Measurements from ENCODE around the gene UGT1A4.
"Not testable (repeated sequence)": the region's sequence is repeated elsewhere in the genome, so short reads cannot be mapped to it uniquely, and the experiment has no call there.

The UGT1A4 gene

DNA sequence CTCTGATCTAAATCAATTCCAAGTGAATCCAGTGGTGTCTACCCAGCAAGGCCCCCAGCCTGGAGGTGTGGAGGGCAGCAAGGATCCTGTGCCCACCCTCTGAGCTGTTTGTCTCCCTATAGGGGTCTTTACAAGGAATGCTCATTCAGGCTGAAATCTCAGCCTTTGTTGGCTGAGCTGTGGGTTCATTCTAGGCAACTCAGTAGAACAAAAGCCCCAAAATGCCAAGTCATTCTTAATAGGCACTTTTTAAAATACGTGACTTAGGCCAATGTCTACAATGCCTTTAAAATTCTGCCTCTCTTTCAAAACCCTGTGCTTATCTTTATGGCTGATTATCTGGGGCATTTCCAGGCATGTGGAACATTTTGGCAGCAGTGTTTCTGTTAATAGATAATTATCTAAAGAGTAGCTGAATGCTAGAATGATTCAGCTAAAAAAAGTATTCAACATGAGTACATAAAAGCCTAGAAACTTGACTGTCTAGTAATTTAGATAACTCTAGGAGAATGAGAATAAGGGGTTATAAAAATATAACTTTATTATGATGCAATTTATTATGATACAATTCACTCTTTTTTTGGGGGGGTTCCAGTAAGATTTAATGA lies 18.4 kb upstream of the UGT1A4 start:
- DNase-seq, result no peak

DNA sequence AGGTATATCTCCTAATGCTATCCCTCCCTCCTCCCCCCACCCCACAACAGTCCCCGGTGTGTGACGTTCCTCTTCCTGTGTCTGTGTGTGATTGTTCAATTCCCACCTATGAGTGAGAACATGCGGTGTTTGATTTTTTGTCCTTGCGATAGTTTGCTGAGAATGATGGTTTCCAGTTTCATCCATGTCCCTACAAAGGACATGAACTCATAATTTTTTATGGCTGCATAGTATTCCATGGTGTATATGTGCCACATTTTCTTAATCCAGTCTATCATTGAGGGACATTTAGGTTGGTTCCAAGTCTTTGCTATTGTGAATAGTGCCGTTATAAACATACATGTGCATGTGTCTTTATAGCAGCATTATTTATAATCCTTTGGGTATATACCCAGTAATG lies 17.7 kb upstream of the UGT1A4 start:
- not testable (repeated sequence) for DNase-seq

DNA sequence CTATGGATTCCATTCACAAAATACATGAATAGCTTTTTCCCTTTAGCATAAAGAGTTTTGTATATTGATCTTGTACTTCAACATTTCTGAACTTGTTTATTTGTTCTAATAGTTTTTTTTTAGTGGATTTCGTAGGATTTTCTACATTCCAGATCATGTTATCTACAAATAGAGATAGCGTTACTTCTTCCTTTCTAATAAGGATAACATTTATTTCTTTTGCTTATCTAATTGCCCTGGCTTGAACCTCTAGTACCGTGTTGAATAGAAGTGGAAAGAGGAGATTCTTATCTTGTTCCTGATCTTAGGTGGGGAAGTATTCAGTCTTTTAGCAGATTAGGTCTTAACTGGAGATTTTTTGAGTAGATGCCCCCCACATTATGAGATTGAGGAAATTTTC lies 16.3 kb upstream of the UGT1A4 start:
- DNase-seq, result no peak

DNA sequence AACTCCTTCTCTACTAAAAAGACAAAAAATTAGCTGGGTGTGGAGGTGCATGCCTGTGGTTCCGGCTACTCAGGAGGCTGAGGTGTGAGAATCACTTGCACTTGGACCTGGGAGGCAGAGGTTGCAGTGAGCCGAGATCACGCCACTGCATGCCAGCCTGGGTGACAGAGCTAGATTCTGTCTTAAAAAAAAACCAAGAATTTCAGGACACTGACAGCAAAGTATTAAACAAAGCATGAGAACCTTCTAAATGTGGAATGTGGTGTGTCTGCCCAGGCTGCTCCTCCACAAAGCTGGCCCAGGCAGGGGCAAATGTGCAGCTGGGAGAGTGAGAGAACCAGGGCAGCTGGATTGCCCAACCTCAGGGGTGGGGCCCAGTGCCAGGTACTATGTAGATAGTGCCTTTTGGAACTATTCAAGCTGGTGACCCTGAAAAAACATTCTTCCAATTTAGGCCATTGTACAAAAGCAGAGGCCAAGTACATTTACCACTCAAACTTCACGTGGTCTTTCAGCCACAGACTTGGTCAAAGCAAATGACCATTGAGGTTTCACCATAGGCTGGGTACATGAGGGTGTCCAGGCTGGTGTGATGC lies 12.5 kb upstream of the UGT1A4 start:
- no peak for DNase-seq

DNA sequence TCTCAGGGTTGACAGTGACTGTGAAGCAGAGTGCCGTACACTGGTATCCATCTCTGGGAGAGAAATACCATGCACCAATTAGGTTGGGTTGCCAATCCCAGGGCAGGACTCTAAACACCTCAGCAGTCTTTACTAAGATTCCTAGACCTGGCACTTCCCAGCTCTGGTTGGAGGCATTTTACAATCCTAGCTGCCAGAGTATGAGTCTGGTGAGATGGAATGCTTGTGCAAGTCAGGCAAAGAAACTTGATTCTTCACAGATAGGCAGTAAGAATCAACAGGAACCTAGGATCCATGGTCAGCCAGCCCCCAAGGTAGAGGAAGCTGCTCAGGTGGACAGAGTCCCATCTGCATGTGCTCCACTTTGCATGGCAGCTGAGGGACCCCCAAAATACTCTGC lies 11.8 kb upstream of the UGT1A4 start:
- DNase-seq, result no peak

DNA sequence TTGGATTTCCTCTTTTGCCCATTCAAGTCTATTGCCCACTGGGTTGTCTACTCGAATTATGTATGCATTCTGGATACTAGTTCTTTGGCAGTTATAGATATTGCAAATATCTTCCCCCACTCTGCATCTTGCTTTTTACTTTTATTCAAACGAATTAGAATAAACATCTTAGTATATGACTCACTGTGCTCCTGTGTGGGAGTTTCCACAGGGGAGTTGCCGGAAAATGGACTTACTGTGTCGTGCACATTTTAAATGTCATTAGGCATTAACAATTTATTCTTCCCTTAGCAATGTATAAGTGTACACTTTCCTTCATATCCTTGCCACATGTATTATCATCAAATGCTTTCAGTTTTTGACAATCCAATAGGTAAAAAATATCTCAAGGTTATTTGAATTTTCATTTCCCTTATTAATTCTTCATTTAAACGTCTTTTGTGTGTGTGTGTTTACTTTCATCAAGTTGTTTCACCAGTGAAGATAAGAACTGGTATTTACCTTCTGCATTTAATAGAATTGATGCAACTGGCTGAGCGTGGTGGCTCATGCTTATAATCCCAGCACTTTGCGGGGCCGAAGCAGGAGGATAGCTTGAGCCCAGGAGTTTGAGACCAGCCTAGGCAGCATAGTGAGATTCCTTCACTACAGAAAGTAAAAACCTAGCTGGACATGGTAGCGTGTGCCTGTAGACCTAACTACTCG lies 10.4 kb upstream of the UGT1A4 start:
- no peak for DNase-seq

DNA sequence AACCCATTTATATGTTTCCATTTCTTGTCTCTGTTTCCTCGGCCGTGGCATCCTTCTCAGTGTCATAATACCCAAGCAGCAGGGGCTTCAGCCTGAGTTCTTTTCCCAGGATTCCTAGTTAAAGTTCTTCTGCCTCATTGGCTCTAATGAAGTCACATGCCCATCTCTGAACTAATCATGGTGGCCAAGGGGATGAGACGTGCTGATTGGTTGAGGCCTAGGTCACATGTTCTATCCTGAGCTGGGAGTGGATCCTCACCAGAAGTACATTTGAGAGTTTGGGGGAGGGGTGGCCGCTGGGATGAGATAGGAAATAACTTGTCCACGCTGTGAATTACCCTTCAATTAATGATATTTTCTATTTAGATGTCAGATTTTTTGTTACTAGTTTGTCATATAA lies 9.6 kb upstream of the UGT1A4 start:
- DNase-seq, result no peak

DNA sequence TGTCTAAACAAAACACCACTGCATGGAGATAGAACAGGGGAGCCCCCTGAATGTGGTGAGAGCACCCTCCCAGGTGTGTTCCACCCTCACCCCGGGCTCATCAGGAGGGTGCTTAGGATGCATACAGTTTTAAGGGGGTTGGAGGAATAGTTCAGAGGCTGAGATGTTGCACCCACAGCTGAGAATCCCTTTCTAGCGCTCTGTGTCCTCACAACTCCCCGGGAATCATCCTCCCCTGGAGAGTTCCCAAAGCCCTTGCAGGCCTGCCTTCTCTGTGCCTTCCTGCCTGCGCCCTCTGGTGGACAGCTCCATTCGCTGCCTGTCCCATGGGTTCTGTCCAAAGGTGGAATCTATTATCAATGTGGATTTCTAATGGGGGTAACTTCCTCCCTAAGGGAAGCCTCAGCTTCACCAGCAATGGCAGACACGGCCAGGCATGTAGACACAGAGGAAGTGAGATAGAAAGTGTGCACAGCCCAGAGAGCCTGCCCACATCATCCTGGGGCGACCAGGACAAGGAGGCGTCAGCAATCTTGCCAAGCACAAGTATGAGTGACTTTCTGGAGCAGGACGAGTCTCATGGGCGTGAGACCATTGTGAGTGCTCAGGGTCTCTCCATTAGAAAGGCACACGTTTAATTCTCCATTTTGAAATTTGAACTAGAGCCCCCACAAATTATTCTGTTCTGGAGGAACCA lies 7.1 kb upstream of the UGT1A4 start:
- peak; percentile 47 to 58 for DNase-seq

DNA sequence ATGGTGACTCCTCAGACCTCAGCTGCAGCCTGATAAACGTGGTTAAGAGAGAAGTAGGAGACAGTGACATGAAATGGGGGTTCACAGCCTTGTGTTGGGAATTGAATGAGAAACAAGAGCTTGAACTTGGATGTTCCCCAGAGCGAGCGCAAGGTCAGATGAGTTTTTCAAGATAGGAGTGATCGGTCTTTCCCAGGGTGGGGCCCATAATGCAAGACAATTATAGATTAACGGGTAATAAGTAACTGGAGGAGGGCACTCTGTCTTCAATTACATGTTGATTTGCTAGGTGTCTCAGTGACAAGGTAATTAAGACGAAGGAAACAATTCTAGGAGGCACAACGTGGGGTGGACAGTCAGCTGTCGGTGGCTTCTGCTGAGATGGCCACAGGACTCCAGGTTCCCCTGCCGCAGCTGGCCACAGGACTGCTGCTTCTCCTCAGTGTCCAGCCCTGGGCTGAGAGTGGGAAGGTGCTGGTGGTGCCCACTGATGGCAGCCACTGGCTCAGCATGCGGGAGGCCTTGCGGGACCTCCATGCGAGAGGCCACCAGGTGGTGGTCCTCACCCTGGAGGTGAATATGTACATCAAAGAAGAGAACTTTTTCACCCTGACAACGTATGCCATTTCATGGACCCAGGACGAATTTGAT lies 5.8 kb upstream of the UGT1A4 start, which contains the start of gene UGT1A5:
Gene UGT1A5, plus strand, starts transcription at position 297 of the 651 bp plus-strand sequence. Its CDS starts 85 bp downstream, at position 382.
- no peak for DNase-seq

DNA sequence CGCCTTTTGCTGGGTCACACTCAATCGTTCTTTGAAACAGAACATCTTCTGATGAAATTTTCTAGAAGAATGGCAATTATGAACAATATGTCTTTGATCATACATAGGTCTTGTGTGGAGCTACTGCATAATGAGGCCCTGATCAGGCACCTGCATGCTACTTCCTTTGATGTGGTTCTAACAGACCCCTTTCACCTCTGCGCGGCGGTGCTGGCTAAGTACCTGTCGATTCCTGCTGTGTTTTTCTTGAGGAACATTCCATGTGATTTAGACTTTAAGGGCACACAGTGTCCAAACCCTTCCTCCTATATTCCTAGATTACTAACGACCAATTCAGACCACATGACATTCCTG lies 5.3 kb upstream of the UGT1A4 start:
- no peak for DNase-seq

DNA sequence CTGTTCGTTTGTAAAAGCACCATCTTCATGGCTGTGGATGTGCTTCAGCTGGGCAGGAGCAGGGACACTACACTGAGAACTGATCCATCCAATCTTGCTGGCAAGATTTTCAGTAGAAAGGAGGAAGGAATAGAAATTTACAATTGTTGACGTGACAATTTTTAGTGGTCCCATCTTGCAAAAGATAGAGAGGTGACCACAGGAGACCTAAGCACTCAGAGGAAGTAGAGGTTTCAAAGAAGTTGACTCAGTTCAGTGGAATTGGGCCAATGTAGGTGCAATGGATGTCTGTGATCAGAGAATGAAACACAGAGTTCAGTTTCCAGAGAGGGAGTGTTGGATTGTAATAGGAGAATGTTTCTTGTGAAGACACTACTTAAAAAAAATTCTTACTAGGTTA lies 4.4 kb upstream of the UGT1A4 start:
- no peak for DNase-seq

DNA sequence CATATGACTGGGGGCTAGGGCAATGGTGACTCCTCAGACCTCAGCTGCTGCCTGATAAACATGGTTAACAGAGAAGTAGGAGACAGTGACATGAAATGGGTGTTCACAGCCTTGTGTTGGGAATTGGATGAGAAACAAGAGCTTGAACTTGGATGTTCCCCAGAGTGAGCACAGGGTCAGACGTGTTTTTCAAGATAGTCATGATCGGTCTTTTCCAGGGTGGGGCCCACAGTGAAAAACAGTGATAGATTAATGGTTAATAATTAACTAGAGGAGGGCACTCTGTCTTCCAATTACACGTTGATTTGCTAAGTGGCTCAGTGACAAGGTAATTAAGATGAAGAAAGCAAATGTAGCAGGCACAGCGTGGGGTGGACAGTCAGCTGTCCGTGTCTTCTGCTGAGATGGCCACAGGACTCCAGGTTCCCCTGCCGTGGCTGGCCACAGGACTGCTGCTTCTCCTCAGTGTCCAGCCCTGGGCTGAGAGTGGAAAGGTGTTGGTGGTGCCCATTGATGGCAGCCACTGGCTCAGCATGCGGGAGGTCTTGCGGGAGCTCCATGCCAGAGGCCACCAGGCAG lies 10.3 kb downstream of the UGT1A4 start, which contains the start of gene UGT1A3:
Gene UGT1A3, plus strand, starts transcription at position 320 of the 579 bp plus-strand sequence. Its CDS starts 85 bp downstream, at position 405.
- DNase-seq, result no peak

DNA sequence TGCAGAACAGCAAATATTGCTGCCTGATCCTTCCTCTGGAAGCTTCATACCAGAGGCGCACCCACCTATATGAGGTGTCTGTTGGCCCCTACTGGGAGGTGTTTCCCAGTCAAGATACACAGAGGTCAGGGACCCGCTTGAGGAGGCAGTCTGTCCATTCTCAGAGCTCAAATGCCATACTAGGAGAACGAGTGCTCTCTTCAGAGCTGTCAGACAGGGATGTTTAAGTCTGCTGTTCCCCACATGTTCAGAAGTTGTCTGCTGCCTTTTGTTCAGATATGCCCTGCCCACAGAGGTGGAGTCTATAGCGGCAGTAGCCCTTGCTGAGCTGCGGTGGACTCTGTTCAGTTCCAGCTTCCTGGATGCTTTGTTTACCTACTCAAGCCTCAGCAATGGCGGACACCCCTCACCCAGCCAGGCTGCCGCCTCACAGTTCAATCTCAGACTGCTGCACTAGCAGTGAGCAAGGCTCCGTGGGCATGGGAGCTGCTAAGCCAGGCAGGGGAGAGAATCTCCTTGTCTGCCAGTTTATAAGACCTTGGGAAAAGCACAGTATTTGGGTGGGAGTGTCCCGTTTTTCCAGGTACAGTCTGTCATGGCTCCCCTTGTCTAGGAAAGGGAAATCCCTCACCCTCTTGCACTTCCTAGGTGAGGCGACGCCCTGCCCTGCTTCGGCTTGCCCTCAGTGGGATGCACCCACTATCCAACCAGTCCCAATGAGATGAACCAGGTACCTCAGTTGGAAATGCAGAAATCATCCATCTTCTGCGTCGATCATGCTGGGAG lies 18.5 kb downstream of the UGT1A4 start:
- DNase-seq, result not testable (repeated sequence)

DNA sequence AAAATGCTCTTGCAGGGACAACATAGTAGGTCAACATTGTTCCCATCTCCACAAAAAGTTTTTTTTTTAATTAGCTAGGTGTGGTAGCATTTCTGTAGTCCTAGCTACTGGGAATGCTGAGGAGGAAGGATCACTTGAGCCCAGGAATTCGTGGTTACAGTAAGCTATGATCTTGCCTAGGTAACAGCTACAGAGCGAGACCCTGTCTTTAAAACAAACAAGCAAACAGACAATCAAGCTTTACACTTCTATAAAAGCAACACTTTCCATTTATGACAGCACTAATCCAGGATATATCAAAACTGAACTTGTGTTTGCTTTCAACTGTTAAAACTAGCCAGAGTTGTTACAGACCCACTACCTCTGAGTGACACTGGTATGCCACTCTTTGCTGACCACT lies 22.3 kb downstream of the UGT1A4 start:
- DNase-seq, result no peak

DNA sequence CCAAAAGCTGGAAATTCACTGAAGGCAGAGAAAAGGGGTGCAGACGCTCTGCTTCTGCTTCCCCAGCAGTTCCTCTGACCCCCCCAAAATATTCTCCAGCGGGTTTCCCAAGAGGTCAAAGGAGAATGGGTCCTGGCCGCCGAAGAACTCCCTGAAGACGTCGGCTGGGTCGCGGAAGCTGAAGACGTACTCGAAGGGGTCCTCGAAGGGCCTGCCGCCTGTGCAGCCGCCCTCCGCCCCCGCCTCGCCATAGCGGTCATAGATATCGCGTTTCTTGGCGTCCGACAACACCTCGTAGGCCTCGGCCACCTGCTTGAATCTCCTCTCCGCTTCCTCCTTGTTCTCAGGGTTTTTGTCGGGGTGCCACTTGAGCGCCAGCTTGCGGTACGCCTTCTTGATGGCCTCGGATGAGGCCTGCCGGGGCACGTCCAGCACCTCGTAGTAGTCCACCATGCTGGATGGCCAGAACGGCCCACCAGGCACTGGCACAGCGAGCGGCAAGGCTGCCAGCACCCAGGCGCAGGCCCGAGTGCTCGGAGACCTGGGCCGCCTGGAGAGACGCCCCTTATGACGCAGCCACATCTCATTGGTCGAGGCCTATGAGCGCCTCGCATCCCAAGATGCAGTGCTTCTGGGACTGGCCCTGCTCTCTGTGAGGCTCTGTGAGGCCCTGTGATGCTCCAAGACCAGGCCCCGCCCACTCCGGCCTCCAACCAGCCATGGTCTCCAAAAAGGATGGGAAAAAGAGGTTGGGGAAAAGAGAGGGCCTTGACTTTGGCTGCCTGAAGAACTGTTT lies 25.1 kb downstream of the UGT1A4 start:
- DNase-seq, result no peak

DNA sequence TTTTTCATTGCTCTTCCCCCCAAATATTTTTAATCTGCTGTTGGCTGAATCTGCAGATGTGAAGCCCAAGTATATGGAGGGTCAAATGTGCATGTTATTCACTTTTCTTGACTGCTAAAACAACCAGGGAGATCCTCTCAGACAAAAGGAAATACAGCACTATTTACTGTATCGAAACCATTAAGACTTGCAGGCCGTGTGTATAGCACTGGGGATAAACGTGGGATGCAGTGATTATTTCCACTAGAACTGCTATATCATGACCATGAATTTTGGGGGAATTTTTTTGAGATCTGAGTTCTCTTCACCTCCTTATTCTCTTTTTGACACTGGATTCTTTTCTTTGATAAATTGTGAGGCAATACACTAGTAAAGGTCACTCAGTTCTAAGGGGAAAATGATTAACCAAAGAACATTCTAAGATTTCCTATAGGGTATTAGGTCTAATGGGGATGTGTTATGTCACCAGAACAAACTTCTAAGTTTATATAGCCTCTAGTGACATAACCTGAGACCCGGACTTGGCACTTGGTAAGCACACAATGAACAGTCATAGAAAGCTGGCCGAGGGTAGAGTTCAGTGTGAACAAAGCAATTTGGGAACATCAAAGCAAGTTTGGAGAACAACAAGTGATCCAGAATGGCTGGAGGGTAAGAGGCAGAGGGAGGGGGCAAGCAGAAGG lies 26.7 kb downstream of the UGT1A4 start:
- DNase-seq, result no peak

DNA sequence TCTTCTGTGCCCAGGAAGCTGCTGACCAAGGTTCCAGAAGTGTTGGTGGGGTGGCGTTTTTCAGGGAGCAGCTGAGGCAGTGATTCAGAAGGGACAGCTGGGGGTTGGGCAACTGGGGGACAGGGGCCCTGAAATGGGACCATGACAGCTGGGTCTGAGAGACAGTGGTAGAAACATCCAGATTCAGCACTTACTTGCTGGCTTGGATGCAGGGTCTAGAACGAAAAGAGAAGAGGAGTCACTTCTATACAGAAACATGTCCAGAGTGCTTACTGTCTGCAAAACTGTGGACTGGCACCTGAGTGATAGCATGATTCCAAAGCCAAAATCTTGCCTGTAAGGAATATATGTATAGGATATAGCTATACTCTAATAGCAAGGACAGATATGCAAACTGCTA lies 27.3 kb downstream of the UGT1A4 start:
- DNase-seq, result not testable (repeated sequence)

DNA sequence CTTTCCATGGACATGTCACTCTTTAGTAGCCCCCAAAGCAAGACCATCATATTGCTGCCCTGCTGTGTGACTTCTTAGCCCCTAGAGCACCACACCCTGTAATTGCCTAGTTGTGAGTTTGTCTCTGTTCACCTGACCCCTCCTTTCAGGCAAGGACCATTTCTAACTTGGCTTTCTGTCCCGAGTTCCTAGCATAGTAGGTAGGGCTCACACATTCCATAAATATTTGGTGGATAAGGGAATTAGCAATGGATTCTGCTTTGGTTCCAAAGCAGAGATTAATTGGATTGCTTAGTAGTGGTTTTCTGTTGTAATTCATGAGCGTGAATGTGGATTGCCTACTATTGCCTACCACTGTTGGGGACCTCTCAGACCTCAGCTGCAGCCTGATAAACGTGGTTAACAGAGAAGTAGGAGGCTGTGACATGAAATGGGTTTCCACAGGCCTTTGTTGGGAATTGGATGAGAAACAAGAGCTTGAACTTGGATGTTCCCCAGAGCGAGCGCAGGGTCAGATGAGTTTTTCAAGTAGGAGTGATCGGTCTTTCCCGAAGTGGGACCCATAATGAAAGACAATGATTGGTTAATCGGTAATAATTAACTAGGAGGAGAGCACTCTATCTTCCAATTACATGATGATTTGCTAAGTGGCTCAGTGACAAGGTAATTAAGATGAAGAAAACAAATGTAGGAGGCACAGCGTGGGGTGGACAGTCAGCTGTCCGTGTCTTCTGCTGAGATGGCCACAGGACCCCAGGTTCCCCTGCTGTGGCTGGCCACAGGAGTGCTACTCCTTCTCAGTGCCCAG lies 28.1 kb downstream of the UGT1A4 start:
- DNase-seq, result no peak

DNA sequence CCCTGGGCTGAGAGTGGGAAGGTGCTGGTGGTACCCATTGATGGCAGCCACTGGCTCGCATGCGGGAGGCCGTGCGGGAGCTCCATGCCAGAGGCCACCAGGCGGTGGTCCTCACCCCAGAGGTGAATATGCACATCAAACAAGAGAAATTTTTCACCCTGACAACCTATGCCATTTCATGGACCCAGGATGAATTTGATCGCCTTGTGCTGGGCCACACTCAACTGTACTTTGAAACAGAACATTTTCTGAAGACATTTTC lies 28.7 kb downstream of the UGT1A4 start:
- DNase-seq, result no peak

DNA sequence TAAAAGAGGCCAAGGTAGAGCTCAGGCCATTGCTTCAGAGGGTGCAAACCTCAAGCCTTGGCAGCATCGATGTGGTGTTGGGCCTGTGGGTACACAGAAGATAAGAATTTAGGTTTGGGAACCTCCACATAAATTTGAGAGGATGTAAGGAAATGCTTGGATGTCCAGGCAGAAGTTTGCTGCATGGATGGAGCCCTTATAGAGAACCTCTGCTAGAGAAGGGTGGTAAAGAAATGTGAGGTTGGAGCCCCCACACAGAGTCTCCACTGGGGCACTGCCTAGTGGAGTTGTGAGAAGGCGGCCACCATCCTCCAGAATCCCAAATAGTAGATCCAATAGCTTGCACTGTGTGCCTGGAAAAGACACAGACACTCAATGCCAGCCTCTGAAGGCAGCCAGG lies 32.2 kb downstream of the UGT1A4 start:
- DNase-seq, result not testable (repeated sequence)

All from inflammatory macrophage (primary cell).